Fibroblast of the aortic adventitia (primary cell): ENCODE measurements around the gene RRP1. TPM values are rescaled to one million over a fixed set of nuclear protein-coding genes. Genes with fewer than 3 reads are reported as not detected.

Source experiments
- DNase-seq: peaks from one replicate; pipeline ENCODE4 v3.0.0-alpha.2; 2010; ENCODE audit warnings: low read depth
- H3K4me3 ChIP-seq: 2 replicates; pipeline ENCODE4 v1.5.1; 2011; ENCODE audit warnings: low read depth, mild to moderate bottlenecking, control low read depth, low read length, moderate library complexity
- total RNA-seq: library from RNA; depleted of rRNA; stranded (reverse); fragments of >200 nt; gene quantifications from 2 replicates; pipeline ENCODE4 v1.2.3, GENCODE V29; 2012; ENCODE audit warnings: low replicate concordance
- TF ChIP-seq, protein P1 (sequence below): IDR thresholded peaks from 2 replicates; pipeline ENCODE4 v1.5.1; 2011; ENCODE audit warnings: mild to moderate bottlenecking, low read length, control low read depth, inconsistent platforms; ENCODE audit not compliant: insufficient read depth

RRP1 gene
- total RNA-seq, 1 donor, result 23.0 TPM

DNA sequence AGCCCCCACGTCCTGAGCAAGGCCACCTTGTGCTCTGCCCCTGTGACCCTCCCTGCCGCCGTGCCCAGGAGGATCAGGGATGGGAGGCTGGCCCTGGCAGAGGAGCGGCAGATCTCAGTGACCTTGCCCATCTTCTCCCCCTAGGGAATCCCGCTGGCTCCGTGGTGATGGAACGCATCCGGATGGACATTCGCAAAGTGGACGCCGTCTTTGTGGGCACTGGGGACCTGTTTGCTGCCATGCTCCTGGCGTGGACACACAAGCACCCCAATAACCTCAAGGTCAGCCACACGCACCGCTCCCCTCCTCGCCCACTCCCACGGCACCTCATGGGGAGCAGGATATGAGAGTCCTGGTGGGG, 36.0 kb upstream of the RRP1 start:
- DNase-seq, result no peak
- no peak overlapping the region for H3K4me3 ChIP-seq
- TF ChIP-seq, protein P1, sequence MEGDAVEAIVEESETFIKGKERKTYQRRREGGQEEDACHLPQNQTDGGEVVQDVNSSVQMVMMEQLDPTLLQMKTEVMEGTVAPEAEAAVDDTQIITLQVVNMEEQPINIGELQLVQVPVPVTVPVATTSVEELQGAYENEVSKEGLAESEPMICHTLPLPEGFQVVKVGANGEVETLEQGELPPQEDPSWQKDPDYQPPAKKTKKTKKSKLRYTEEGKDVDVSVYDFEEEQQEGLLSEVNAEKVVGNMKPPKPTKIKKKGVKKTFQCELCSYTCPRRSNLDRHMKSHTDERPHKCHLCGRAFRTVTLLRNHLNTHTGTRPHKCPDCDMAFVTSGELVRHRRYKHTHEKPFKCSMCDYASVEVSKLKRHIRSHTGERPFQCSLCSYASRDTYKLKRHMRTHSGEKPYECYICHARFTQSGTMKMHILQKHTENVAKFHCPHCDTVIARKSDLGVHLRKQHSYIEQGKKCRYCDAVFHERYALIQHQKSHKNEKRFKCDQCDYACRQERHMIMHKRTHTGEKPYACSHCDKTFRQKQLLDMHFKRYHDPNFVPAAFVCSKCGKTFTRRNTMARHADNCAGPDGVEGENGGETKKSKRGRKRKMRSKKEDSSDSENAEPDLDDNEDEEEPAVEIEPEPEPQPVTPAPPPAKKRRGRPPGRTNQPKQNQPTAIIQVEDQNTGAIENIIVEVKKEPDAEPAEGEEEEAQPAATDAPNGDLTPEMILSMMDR, result no peak

DNA sequence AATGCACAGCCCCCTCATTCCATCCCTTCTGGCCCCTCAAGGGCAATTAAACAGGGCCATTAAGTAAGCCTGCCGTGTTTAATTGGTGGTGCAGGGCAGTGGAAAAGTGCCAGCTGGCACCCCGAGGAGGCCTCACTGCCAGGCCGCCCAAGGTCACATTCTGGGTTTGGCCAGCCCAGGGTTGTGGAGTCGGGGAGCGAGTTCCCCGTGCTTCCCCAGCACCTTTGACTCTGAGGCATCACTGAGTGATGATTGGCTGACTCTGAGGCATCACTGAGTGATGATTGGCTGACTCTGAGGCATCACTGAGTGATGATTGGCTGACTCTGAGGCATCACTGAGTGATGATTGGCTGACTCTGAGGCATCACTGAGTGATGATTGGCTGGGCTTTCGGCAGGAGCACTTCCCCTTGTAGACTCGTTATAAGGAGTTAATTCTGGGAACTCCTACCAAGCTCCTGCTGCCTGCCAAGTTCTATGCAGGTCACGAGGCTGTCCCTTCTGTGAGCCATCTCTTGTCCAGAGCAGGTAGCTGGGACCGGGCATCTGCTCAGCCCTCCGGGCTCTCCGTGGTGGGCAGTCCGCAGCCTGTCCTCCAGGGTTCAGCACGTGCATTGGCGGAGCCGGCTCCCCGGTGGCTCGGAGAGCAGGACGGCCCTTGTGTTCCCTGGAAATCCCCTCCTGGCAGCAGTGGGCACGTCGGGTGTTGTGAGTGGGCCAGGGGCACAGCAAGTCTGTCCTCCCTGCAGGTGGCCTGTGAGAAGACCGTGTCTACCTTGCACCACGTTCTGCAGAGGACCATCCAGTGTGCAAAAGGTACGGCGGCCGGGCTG, 34.2 kb upstream of the RRP1 start:
- TF ChIP-seq, protein P1, result no peak
- H3K4me3 ChIP-seq, result no peak overlapping the region
- DNase-seq, result no peak

DNA sequence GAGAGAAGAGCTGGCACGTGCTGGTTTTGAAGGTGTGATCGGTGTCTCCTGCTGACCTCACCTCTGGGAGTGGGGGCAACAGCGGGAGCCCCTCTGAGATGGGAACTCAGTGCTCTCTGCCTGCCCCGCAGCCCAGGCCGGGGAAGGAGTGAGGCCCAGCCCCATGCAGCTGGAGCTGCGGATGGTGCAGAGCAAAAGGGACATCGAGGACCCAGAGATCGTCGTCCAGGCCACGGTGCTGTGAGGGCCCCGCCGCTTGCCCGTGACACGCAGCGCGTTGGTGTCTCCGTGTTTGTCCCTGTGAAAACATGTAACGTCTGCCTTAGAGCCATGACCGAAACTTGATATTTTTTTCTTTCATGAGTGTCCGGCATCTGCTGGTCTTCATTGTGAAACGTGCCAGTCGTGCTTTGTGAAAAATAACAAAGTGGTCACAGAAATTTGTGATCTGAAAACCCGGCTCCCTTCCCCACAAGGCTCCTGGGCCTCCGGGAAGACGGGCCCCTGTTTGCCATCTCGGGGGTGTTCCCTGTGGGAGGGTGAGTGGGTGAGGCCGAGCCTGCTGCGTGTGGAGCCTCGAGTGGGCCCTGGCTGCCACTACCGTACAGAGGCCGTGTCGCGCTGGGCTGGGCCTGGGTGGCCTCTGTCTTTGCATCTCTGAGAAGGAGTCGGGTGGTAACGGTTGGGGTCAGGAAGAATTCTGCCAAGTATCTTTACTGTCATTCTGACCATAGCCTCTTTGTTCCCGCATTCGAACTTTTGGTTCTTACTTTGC, 33.4 kb upstream of the RRP1 start:
- TF ChIP-seq, protein P1, result no peak
- DNase-seq, result no peak
- H3K4me3 ChIP-seq, result no peak overlapping the region

DNA sequence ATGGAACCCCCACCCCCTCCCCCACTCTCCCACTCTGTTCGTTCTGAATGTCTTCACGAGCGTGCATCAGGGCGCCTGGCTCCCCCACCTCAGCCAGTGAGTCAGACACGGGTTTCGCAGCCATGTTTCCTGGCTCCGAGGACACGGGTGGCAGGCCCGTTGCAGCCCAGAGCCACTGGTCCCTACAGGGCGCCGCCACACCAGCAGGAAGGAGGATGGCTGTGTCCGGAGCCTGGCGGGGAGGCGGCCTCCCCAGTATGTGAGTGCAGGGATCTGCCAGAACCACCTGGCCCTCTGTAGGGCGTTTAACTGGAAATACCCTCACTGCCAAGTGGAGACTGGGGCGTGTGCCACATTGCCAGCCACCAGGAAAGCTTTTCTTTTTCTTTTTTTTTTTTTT, 31.8 kb upstream of the RRP1 start:
- no peak overlapping the region for H3K4me3 ChIP-seq
- DNase-seq, result no peak
- TF ChIP-seq, protein P1, result no peak

DNA sequence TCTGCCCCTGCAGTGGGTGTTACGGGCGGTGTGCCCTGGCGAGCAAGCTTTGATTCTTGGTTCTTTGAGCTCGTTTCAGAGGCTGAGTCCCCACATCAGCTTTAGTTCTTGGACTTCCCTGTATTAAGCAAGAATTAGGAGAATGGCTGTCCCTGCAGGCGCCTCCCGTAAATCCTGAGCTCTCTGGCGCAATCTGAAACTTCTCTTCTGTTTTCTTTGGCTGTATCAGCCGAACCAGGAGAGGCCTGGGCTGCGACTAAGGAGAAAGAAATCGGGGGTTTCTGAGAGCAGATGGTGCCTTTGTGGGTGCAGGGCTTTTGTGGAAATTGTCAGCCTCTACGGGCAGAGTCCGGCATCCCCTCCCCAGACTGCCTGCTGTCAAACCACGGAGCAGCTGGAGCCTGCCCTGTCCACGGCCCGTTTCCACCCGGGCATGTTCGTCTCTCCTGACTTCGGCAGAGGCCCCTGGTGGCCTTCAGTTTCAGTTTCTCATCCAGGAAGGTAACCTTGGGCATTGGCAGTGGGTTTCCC, 31.2 kb upstream of the RRP1 start:
- H3K4me3 ChIP-seq, result peak overlapping the region; percentile 54
- TF ChIP-seq, protein P1, result peak; percentile 19
- DNase-seq, result peak; percentile 88

DNA sequence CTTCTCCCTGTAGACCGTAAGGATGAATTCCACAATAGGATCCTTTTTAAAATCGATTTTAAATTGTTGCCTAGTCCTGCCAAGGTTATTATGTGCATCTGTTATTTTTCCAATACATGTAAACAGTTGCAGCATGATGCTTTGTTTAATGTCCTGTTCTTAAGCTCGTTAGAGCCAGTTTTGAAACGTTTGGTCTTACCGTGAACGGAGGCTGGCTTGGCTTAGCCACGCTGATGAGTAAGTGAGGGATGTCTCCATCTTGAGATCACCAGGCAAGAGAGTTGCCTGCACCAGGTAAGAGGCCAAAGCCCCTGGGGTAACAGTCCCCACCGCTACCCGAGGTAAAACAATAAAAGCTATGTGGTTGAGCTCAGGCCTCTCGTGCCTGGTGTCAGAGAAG, 30.6 kb upstream of the RRP1 start:
- DNase-seq, result no peak
- H3K4me3 ChIP-seq, result peak overlapping the region; percentile 54
- TF ChIP-seq, protein P1, result no peak
